Upper lobe of left lung (tissue), 6 donors: ENCODE data around the gene LPAR2. TPM values are rescaled to one million over a fixed set of nuclear protein-coding genes. Genes with fewer than 3 reads are reported as not detected.

Experiments
- ATAC-seq, 2 donors: fragments of 200-7000 bp; cut with Tn5 transposase; one replicate each; pipeline ENCODE4 v1.9.1; 2022; ENCODE audit warnings: mild to moderate bottlenecking in 2 of 2, moderate library complexity in 2 of 2; ENCODE audit not compliant: low FRiP score in 2 of 2
- DNase-seq, 2 donors: peaks; one replicate each; pipeline ENCODE4 v3.0.0-alpha.2; 2019 to 2020
- H3K27ac ChIP-seq, 4 donors: fragments of 200-600 bp; sonication (generic); one replicate each; pipeline ENCODE4 v1.5.1; 2016 to 2019
- H3K27me3 ChIP-seq, 4 donors: fragments of 200-600 bp; sonication (generic); one replicate each; pipeline ENCODE4 v1.5.1; 2017 to 2019
- H3K36me3 ChIP-seq, 4 donors: fragments of 200-600 bp; sonication (generic); one replicate each; pipeline ENCODE4 v1.5.1; 2016 to 2019
- H3K4me1 ChIP-seq, 4 donors: fragments of 200-600 bp; sonication (generic); one replicate each; pipeline ENCODE4 v1.5.1; 2018 to 2019
- H3K4me3 ChIP-seq, 4 donors: fragments of 200-600 bp; sonication (generic); one replicate each; pipeline ENCODE4 v1.5.1; 2017 to 2019; ENCODE audit warnings: mild to moderate bottlenecking in 2 of 4, moderate library complexity in 1 of 4
- H3K9me3 ChIP-seq, 4 donors: fragments of 200-600 bp; sonication (generic); one replicate each; pipeline ENCODE4 v1.5.1; 2018 to 2019
- CTCF ChIP-seq, 6 experiments: fragments of 450-650 bp in 4 of 6; fragments of 200-600 bp in 2 of 6; sonication (generic) in 2 of 6; IDR thresholded peaks; one replicate each; pipeline ENCODE4 v1.5.1; 2016 to 2019; ENCODE audit warnings: antibody characterized with exemption in 6 of 6
- EP300 ChIP-seq, 4 donors: sonication (generic); formaldehyde crosslinking; IDR thresholded peaks; one replicate each; pipeline ENCODE4 v1.5.1; 2017; ENCODE audit warnings: antibody characterized with exemption in 4 of 4, control low read depth in 2 of 4
- POLR2A ChIP-seq, 4 donors: fragments of 450-650 bp; IDR thresholded peaks; one replicate each; pipeline ENCODE4 v1.5.1; 2016 to 2017; ENCODE audit warnings: antibody characterized with exemption in 4 of 4, mild to moderate bottlenecking in 2 of 4
- POLR2AphosphoS5 ChIP-seq, 2 donors: sonication (generic); formaldehyde crosslinking; IDR thresholded peaks; one replicate each; pipeline ENCODE4 v1.5.1; 2017; ENCODE audit warnings: antibody characterized with exemption in 2 of 2
- WGBS, 2 donors: methylation state at CpG; one replicate each; pipeline ENCODE4 v1.1.5; 2017 to 2018; 5-methylcytosine and 5-hydroxymethylcytosine counted together
- total RNA-seq, 6 donors: library from RNA; depleted of rRNA in 4 of 6; stranded (reverse); fragments of >200 nt in 4 of 6; gene quantifications; one replicate each; pipeline versions ENCODE4 v1.1.0 to v1.2.1, GENCODE V29; 2016 to 2021
- donor health status: DM: no; HTN: no; CAD: no; lungs with moderate emphysema.
- donor health status: DM: no; HTN: yes; CAD: no; lungs with severe emphysema.

LPAR2 gene
- total RNA-seq, 6 donors from 2014 or later, result 16.4 to 51.3 (median 24.1) TPM

DNA sequence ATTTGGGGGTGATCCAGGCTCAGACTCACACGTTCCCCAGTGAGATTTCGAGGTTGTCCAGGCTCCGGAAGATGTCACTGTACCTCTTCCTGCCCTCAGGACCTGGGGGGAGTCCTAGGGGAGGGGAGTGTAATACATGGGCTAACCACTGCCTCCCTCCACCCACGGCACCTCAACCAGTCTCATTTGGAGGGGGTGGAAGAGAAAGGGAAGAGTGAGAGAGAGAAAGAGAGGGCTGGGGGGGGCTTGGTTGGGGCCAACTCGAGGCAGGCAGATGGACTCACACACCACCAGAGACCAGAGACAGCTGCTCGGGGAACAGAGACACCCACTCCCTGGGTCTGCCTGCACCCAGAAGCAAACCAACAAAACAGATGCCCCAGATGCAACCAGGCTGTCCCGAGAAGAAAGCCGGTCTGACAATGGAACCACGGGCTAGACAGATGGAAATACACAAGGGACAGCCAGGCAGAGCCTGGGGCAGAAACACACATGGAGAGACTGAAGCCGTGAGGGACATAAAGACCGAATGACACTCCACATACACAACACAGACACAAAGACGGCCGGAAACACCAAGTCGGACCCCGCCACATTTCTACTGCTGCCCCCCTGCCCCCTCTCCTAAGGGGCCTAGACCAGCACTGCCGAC lies 14.6 kb upstream of the LPAR2 start:
- WGBS, 2 donors, result 18 to 50% methylated on average over 7 to 16 of the region's 16 CpGs
- peaks cover 8 to 24% (median 11%) of the 10 kb centered on the region in 4 donors for H3K4me1 ChIP-seq
- ATAC-seq, result peak in 1 of 2 donors; percentile 2
- peak overlapping the region; percentile 79 to 99 (median 90) for H3K4me3 ChIP-seq
- peak in 1 of 2 donors; percentile 40 for DNase-seq
- H3K27me3 ChIP-seq, result no peaks in the 10 kb centered on the region
- TF ChIP-seq POLR2AphosphoS5 (IDR thresholded peaks at IDR 0.05) (no peak), POLR2A (IDR thresholded peaks at IDR 0.05) (no peak), EP300 (IDR thresholded peaks at IDR 0.05) (no peak), CTCF (IDR thresholded peaks at IDR 0.05) (no peak)
- peak overlapping the region; percentile 83 to 93 (median 91) for H3K27ac ChIP-seq
- no peaks in the 10 kb centered on the region for H3K9me3 ChIP-seq
- peaks cover 21 to 58% (median 41%) of the 10 kb centered on the region in 4 donors for H3K36me3 ChIP-seq

DNA sequence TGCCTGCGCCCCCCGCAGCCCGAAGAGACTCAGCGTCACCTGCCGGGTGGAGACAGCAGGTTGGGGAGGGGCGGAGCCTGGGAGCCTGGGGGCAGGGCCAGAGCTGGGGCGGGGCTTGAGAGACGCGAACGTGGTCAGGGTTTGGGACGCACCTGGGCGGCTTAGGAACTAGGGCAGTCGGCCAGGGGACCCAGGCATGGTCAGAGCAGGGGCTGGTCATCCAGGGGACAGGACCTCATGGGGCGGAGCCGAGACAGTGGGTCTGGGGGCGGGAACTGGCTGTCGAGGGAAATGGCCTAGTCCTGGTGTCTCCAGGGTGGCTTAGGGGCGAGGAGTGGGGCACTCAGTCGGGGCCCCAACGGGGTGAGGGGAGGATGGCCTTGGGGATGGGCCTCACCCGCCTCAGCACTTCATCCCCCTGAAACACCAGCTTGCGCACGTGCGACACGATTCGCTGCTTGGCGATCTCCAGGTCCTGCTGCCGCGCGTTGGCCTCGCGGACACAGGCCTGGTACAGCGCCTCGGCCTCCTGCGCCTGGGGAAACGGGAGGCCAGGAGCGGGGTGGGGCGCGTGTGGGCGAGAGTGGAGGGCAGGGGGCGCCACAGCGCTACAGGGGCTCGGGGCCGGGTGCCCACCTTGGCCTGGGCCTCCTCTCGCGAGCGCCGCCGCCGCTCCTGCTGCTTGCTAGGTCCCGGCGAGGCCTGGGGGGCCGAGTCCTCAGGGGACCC lies 9.7 kb upstream of the LPAR2 start:
- peak overlapping the region in 2 of 4 donors; percentile 17 to 29 for H3K4me3 ChIP-seq

GRCh38 chr19:19637186-19637522 lies 9.1 kb upstream of the LPAR2 start:
- Histone ChIP-seq H3K9me3 (no peaks in the 10 kb centered on the region), H3K36me3 (peaks cover 5 to 84% (median 56%) of the 10 kb centered on the region in 4 donors), H3K27ac (no peak overlapping the region), H3K27me3 (no peaks in the 10 kb centered on the region), H3K4me1 (peaks cover 0 to 6% (median 3%) of the 10 kb centered on the region in 4 donors), H3K4me3 (peak overlapping the region in 2 of 4 donors; percentile 17 to 29)
- TF ChIP-seq CTCF (IDR thresholded peaks at IDR 0.05) (no peak), POLR2AphosphoS5 (IDR thresholded peaks at IDR 0.05) (no peak), EP300 (IDR thresholded peaks at IDR 0.05) (no peak), POLR2A (IDR thresholded peaks at IDR 0.05) (no peak)
- 88 to 100% methylated on average over 4 to 27 of the region's 27 CpGs for WGBS, 2 donors
- DNase-seq, result peak in 1 of 2 donors; percentile 85
- no peak for ATAC-seq

More for the DNA sequence above, 9.7 kb upstream of the LPAR2 start:
- DNase-seq (peak in 1 of 2 donors; percentile 80), ATAC-seq (peak in 1 of 2 donors; percentile 13)
- Histone ChIP-seq H3K27me3 (no peaks in the 10 kb centered on the region), H3K9me3 (no peaks in the 10 kb centered on the region), H3K36me3 (peaks cover 5 to 79% (median 50%) of the 10 kb centered on the region in 4 donors), H3K4me1 (peaks cover under 1 to 11% (median 8%) of the 10 kb centered on the region in 4 donors), H3K27ac (no peak overlapping the region)
- 86 to 95% methylated on average over 20 to 46 of the region's 53 CpGs for WGBS, 2 donors
- TF ChIP-seq POLR2AphosphoS5 (IDR thresholded peaks at IDR 0.05) (no peak), EP300 (IDR thresholded peaks at IDR 0.05) (no peak), POLR2A (IDR thresholded peaks at IDR 0.05) (no peak), CTCF (IDR thresholded peaks at IDR 0.05) (no peak)

DNA sequence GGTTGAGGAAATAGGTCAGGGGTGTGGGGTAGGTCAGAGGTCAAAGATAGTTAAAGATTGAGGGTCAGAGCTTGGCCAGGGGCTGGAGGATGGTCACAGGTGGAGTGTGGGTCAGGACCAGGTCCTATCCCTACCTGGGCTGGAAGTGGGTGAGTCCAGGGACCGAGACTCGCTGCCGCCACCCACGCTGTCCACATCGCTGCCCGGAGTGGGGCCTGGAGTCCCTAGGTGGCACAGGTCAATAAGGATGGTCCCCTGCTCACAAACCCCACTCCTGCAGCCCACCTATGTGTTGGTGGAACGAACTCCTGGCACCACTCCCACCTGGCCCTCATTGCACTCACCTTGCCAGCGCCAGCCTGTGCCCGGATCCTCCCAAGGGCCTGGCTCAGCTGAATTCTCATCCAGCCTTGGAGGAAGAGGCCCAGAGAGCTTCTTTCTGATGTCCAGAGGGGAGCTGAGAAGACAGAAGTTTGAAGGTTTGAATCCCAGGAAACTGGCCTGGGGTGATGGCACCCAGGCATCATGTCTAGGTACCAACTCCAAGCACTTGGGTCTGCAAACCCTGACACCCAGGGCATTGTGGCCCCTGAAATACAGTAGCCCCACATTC lies 8.7 kb upstream of the LPAR2 start:
- WGBS, 2 donors, result 95 to 98% methylated on average over 6 to 9 of the region's 9 CpGs

More for the DNA sequence above, 8.7 kb upstream of the LPAR2 start:
- DNase-seq (no peak), ATAC-seq (no peak)
- Histone ChIP-seq H3K4me1 (peaks cover 0 to under 1% (median 0%) of the 10 kb centered on the region in 4 donors), H3K27ac (no peak overlapping the region), H3K4me3 (no peak overlapping the region), H3K27me3 (no peaks in the 10 kb centered on the region), H3K36me3 (peaks cover 5 to 83% (median 59%) of the 10 kb centered on the region in 4 donors), H3K9me3 (no peaks in the 10 kb centered on the region)
- no peak for TF ChIP-seq POLR2AphosphoS5 (IDR thresholded peaks at IDR 0.05)
- no peak for TF ChIP-seq EP300 (IDR thresholded peaks at IDR 0.05)
- no peak for TF ChIP-seq CTCF (IDR thresholded peaks at IDR 0.05)
- no peak for TF ChIP-seq POLR2A (IDR thresholded peaks at IDR 0.05)
